GM18907 (cell line): ENCODE data around the gene NANOG.
"Not testable (repeated sequence)": the region's sequence is repeated elsewhere in the genome, so short reads cannot be mapped to it uniquely, and the experiment has no call there.

ENCODE experiments used
- ATAC-seq: cut with Tn5 transposase; IDR thresholded peaks from one replicate; pipeline ENCODE4 v1.9.1; 2021; ENCODE audit warnings: mild to moderate bottlenecking, moderate library complexity; ENCODE audit not compliant: unreplicated experiment

Gene NANOG

GRCh38 chr12:7788884-7789528 lies at the start of gene NANOG:
NANOG (plus strand) TSS chr12:7789402; CDS start chr12:7789615, 213 bp downstream.
- not testable (repeated sequence) for ATAC-seq

- no peak for ATAC-seq
Observed at GRCh38 chr12:7747246-7747645, 42.0 kb upstream of the NANOG start, which contains the start of gene CLEC4C. CLEC4C (minus strand) TSS chr12:7747375; CDS start chr12:7747348, 27 bp downstream.

GRCh38 chr12:7748852-7749251 lies 40.4 kb upstream of the NANOG start:
- no peak for ATAC-seq

- ATAC-seq, result no peak
Observed at GRCh38 chr12:7749442-7749841, 39.8 kb upstream of the NANOG start.

GRCh38 chr12:7750350-7750749 lies 38.9 kb upstream of the NANOG start:
- ATAC-seq, result no peak

GRCh38 chr12:7751394-7751793 lies 37.8 kb upstream of the NANOG start:
- no peak for ATAC-seq

- not testable (repeated sequence) for ATAC-seq
Observed at GRCh38 chr12:7751941-7752922, 37.0 kb upstream of the NANOG start.

GRCh38 chr12:7755668-7756067 lies 33.5 kb upstream of the NANOG start:
- ATAC-seq, result not testable (repeated sequence)

GRCh38 chr12:7756993-7757392 lies 32.2 kb upstream of the NANOG start:
- ATAC-seq, result no peak

- no peak for ATAC-seq
Observed at GRCh38 chr12:7758766-7759140, 30.4 kb upstream of the NANOG start.

- ATAC-seq, result no peak
Observed at GRCh38 chr12:7769999-7770398, 19.2 kb upstream of the NANOG start.

- no peak for ATAC-seq
Observed at GRCh38 chr12:7781274-7781673, 7.9 kb upstream of the NANOG start.

GRCh38 chr12:7782055-7782454 lies 7.1 kb upstream of the NANOG start:
- ATAC-seq, result no peak

- ATAC-seq, result not testable (repeated sequence)
Observed at GRCh38 chr12:7783433-7783832, 5.8 kb upstream of the NANOG start.

GRCh38 chr12:7784701-7785100 lies 4.5 kb upstream of the NANOG start:
- no peak for ATAC-seq

- no peak for ATAC-seq
Observed at GRCh38 chr12:7787574-7788293, 1.5 kb upstream of the NANOG start.

GRCh38 chr12:7788294-7788660 lies 925 bp upstream of the NANOG start:
- ATAC-seq, result no peak

- no peak for ATAC-seq
Observed at GRCh38 chr12:7793211-7793610, 4.0 kb downstream of the NANOG start.

- ATAC-seq, result not testable (repeated sequence)
Observed at GRCh38 chr12:7797269-7797668, 8.1 kb downstream of the NANOG start.

- no peak for ATAC-seq
Observed at GRCh38 chr12:7797698-7798398, 8.6 kb downstream of the NANOG start.
